Measurements from ENCODE around the gene OR5I1.
"Not testable (repeated sequence)": the region's sequence is repeated elsewhere in the genome, so short reads cannot be mapped to it uniquely, and the experiment has no call there.

The OR5I1 gene

GRCh38 chr11:55885481-55885880 is 50.7 kb downstream of the OR5I1 start:
- H3K9me3 ChIP-seq (ENCODE audit: low read length); H3K9ac ChIP-seq (ENCODE audit: low read length); H3K36me3 ChIP-seq (ENCODE audit: insufficient read depth, low read length); H3K4me3 ChIP-seq (ENCODE audit: low read depth in 1 of 2, low read length in 2 of 2); H3K27me3 ChIP-seq (ENCODE audit: control insufficient read depth in 1 of 2, insufficient read depth in 2 of 2, low read length in 2 of 2); H3K27ac ChIP-seq (ENCODE audit: low read depth, low read length); H3K4me1 ChIP-seq (ENCODE audit: insufficient read depth, low read length): not testable (repeated sequence)

Measured in muscle layer of colon (tissue), 2 donors.